Heart right ventricle (tissue), 16 donors: ENCODE results near the gene TNRC6B. TPM values are rescaled to one million over a fixed set of nuclear protein-coding genes. Genes with fewer than 3 reads are reported as not detected.
"Not testable (repeated sequence)": the region's sequence is repeated elsewhere in the genome, so short reads cannot be mapped to it uniquely, and the experiment has no call there.

Experiments used
- ATAC-seq, 8 donors: fragments of 200-7000 bp; cut with Tn5 transposase; one replicate each; pipeline ENCODE4 v1.9.1; 2020; ENCODE audit warnings: mild to moderate bottlenecking in 8 of 8, moderate library complexity in 8 of 8, moderate number of reproducible peaks in 1 of 8
- DNase-seq, 2 donors: peaks; one replicate each; pipeline ENCODE4 v3.0.0-alpha.2; 2020
- H3K27ac ChIP-seq, 10 donors: fragments of 200-600 bp; sonication (generic) in 2 of 10; one replicate each; pipeline versions ENCODE4 v1.5.0 to v1.8.0; 2020 to 2022; ENCODE audit warnings: mild to moderate bottlenecking in 3 of 10
- H3K27me3 ChIP-seq, 7 donors: fragments of 200-600 bp; one replicate each; pipeline ENCODE4 v1.8.0; 2021 to 2022; ENCODE audit warnings: mild to moderate bottlenecking in 2 of 7
- H3K36me3 ChIP-seq, 9 donors: fragments of 200-600 bp; sonication (generic) in 1 of 9; one replicate each; pipeline versions ENCODE4 v1.5.0 to v1.8.0; 2020 to 2022; ENCODE audit warnings: mild to moderate bottlenecking in 2 of 9
- H3K4me1 ChIP-seq, 9 donors: fragments of 200-600 bp; sonication (generic) in 1 of 9; one replicate each; pipeline versions ENCODE4 v1.5.0 to v1.8.0; 2020 to 2022; ENCODE audit warnings: mild to moderate bottlenecking in 4 of 9
- H3K4me3 ChIP-seq, 10 donors: fragments of 200-600 bp; sonication (generic) in 2 of 10; one replicate each; pipeline versions ENCODE4 v1.5.0 to v1.8.0; 2020 to 2022; ENCODE audit warnings: mild to moderate bottlenecking in 7 of 10, moderate library complexity in 2 of 10
- H3K9me3 ChIP-seq, 11 donors: fragments of 200-600 bp in 10 of 11; sonication (generic) in 2 of 11; one replicate each; pipeline versions ENCODE4 v1.5.0 to v1.8.0; 2013 to 2022; ENCODE audit warnings: mild to moderate bottlenecking in 2 of 11, control low read depth in 1 of 11, moderate library complexity in 1 of 11
- CTCF ChIP-seq, 9 donors: fragments of 200-600 bp; sonication (generic) in 2 of 9; IDR thresholded peaks; one replicate each; pipeline versions ENCODE4 v1.5.0 to v1.8.0; 2021 to 2022; ENCODE audit warnings: antibody characterized with exemption in 9 of 9, mild to moderate bottlenecking in 5 of 9, moderate library complexity in 1 of 9
- WGBS, 2 donors: extraction: QIAGEN DNeasy Blood & Tissue Kit; methylation state at CpG; one replicate each; pipeline ENCODE4 v1.1.7; 2013; ENCODE audit warnings: inconsistent platforms in 1 of 2; 5-methylcytosine and 5-hydroxymethylcytosine counted together
- intact Hi-C, 10 donors: fragments of 100-400 bp; cut with DNase I; formaldehyde crosslinking; loops; one replicate each; pipeline versions ENCODE4 v1.11.1 to v1.14.2; 2022
- polyA plus RNA-seq, 2 donors: library from polyadenylated mRNA; stranded (reverse); fragments of 200-250 nt; gene quantifications; one replicate each; pipeline ENCODE4 v1.2.3, GENCODE V29; 2013
- total RNA-seq, 10 donors: library from RNA; stranded (reverse); fragmentation: NEBNext Ultra II Directional in 3 of 10; extraction: Animal tissue kit (Norgen Biotek cat#: 25700) in 3 of 10; gene quantifications; one replicate each; pipeline versions ENCODE4 v1.2.1 to v1.2.4, GENCODE V29; 2021 to 2023
- donor health status: Arrhythmogenic right ventricular cardiomyopathy.
- donor health status: ischemic (EF 13 %, LVEDD 7.1; RV severe dilation, severe dysfunction).
- donor health status: healthy with polysubstance abuse.
- donor health status: DM: no; HTN: yes; CAD: no.
- donor health status: DM: no; HTN: no; CAD: no.
- donor health status: ischemic (EF 25% LVEDD 6.9; RV normal size, moderate dysfunction).
- donor health status: ischemic (EF 25% LVEDD 5.7; RV mildly dilated, moderate dysfunction).
- donor health status: healthy.
- donor health status: DM: yes; HTN: yes; CAD: no.
- donor health status: Ischemic cardiomyopathy.
- donor health status: ischemic (EF 35%, LVEDD 5.7; RV mildly dilated, moderate dysfunction).
- donor health status: nonischemic (EF 11% LVEDD 7.7; RV severe dilation, severe dysfunction).
- donor health status: DM: yes; HTN: yes; CAD: no.
- donor health status: PGD.
- donor health status: ischemic (EF 29% LVEDD 5.4; RV normal size, mild dysfunction).
- donor health status: nonischemic (EF 23%, LVEDD 6.1; RV moderate dilation, normal function).

Gene TNRC6B
- total and polyA plus RNA-seq, 12 donors = 1.7 to 62.5 (median 53.9) TPM

GRCh38 chr22:40180403-40180802 lies 2.7 kb downstream of the TNRC6B start:
- intact Hi-C loops = loop anchor here in 3 of 10 donors (5.0 to 10.0 kb wide), 2 partner anchors 97 to 136 kb away; no protein-coding TSS in a partner anchor
- H3K4me3 ChIP-seq = peak overlapping the region in 5 of 10 donors; percentile 65 to 86 (median 69)
- H3K9me3 ChIP-seq = no peaks in the 10 kb centered on the region
- no peaks in the 10 kb centered on the region for H3K27me3 ChIP-seq
- peaks cover 15 to 88% (median 83%) of the 10 kb centered on the region in 9 donors for H3K4me1 ChIP-seq
- ATAC-seq (no peak), DNase-seq (no peak)
- no peaks in the 10 kb centered on the region for H3K36me3 ChIP-seq
- H3K27ac ChIP-seq = peak overlapping the region in 4 of 10 donors; percentile 82 to 93 (median 88)
- WGBS, 2 donors = 58 to 61% methylated on average over 4 of the region's 4 CpGs
- no peak for TF ChIP-seq CTCF (IDR thresholded peaks at IDR 0.05)

- 77 to 83% methylated on average over 3 of the region's 3 CpGs for WGBS, 2 donors
- Histone ChIP-seq H3K9me3 (no peaks in the 10 kb centered on the region), H3K27ac (peak overlapping the region in 2 of 10 donors; percentile 32 to 66), H3K4me1 (peaks cover 9 to 88% (median 83%) of the 10 kb centered on the region in 9 donors), H3K4me3 (no peak overlapping the region), H3K36me3 (no peaks in the 10 kb centered on the region), H3K27me3 (no peaks in the 10 kb centered on the region)
- intact Hi-C loops = loop anchor here in 3 of 10 donors (5.0 to 10.0 kb wide), 2 partner anchors 96 to 137 kb away; no protein-coding TSS in a partner anchor
- no peak for DNase-seq
- no peak for ATAC-seq
- TF ChIP-seq CTCF (IDR thresholded peaks at IDR 0.05) = no peak
Measured at GRCh38 chr22:40181323-40181722, 3.6 kb downstream of the TNRC6B start.

GRCh38 chr22:40182231-40182835 lies 4.6 kb downstream of the TNRC6B start:
- DNase-seq (no peak), ATAC-seq (no peak)
- Histone ChIP-seq H3K9me3 (no peaks in the 10 kb centered on the region), H3K4me1 (peaks cover 6 to 87% (median 76%) of the 10 kb centered on the region in 9 donors), H3K4me3 (no peak overlapping the region), H3K27ac (peak overlapping the region in 7 of 10 donors; percentile 37 to 71 (median 58)), H3K27me3 (no peaks in the 10 kb centered on the region), H3K36me3 (no peaks in the 10 kb centered on the region)
- intact Hi-C loops = loop anchor here in 3 of 10 donors (5.0 to 10.0 kb wide), 2 partner anchors 95 to 138 kb away; no protein-coding TSS in a partner anchor
- 58 to 59% methylated on average over 4 of the region's 4 CpGs for WGBS, 2 donors
- no peak for TF ChIP-seq CTCF (IDR thresholded peaks at IDR 0.05)

- H3K27ac ChIP-seq = peak overlapping the region in 9 of 10 donors; percentile 31 to 71 (median 53)
- intact Hi-C loops = loop anchor here in 3 of 10 donors (5.0 to 10.0 kb wide), 2 partner anchors 94 to 138 kb away; no protein-coding TSS in a partner anchor
- DNase-seq (no peak), ATAC-seq (peak in 7 of 8 donors; percentile 14 to 50 (median 39))
- peak overlapping the region in 4 of 10 donors; percentile 3 to 6 (median 4) for H3K4me3 ChIP-seq
- TF ChIP-seq CTCF (IDR thresholded peaks at IDR 0.05) = no peak
- peaks cover 6 to 92% (median 78%) of the 10 kb centered on the region in 9 donors for H3K4me1 ChIP-seq
- H3K27me3 ChIP-seq = no peaks in the 10 kb centered on the region
- H3K36me3 ChIP-seq = no peaks in the 10 kb centered on the region
- WGBS, 2 donors = 10 to 13% methylated on average over 9 of the region's 9 CpGs
- no peaks in the 10 kb centered on the region for H3K9me3 ChIP-seq
Measured at GRCh38 chr22:40183029-40183581, 5.4 kb downstream of the TNRC6B start.

- not testable (repeated sequence) for DNase-seq, H3K9me3 ChIP-seq, H3K27me3 ChIP-seq, ATAC-seq, H3K36me3 ChIP-seq
- H3K4me3 ChIP-seq = peak overlapping the region in 2 of 10 donors; percentile 4 to 6
- intact Hi-C loops = loop anchor here in 3 of 10 donors (5.0 to 10.0 kb wide), 2 partner anchors 94 to 139 kb away; no protein-coding TSS in a partner anchor
- WGBS, 2 donors = 69 to 70% methylated on average over 13 of the region's 13 CpGs
- peak overlapping the region in 6 of 10 donors; percentile 31 to 71 (median 62) for H3K27ac ChIP-seq
- H3K4me1 ChIP-seq = peaks cover 6 to 97% (median 81%) of the 10 kb centered on the region in 9 donors
Measured at GRCh38 chr22:40183603-40184002, 5.9 kb downstream of the TNRC6B start.
